HG03159 (cell line): ENCODE data around the gene STRIP1.

Experiments
- ATAC-seq: cut with Tn5 transposase; IDR thresholded peaks from one replicate; pipeline ENCODE4 v1.9.1; 2021; ENCODE audit warnings: mild to moderate bottlenecking, moderate library complexity; ENCODE audit not compliant: unreplicated experiment

Gene STRIP1

DNA sequence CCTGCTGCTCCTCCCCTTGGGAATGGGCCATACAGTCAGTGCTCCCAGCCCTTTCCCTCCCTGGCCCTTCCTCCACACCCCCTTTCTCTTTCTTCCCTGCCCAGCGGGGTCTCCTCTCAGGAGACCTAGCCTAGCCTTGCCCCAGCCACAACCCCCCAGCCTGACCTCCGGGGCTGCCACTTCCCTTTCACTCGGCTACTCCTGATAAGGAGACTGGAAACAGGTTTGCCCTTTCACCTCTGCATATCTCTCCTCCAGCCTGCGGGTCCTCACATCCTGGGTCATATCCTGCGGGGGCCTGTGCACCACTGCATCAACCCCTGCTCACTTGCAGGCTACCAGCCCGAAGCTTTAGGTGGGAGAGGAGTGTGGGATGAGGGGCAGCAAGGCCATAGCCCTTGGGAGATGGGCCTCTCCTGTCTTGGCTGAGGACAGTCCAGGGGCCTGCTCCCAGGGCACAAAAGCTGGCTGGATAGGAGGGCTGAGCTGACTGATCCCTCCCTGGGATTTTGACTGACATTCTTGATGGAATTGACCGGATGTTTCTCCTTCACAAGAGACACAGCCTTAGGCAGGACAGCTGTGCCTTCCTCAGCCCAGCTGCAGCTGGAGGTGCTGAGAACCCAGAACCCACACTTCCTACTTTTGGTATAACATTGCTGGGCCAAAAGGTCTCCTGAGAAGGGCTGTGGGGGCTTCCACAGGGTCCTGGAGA, 55.3 kb downstream of the STRIP1 start:
- no peak for ATAC-seq

DNA sequence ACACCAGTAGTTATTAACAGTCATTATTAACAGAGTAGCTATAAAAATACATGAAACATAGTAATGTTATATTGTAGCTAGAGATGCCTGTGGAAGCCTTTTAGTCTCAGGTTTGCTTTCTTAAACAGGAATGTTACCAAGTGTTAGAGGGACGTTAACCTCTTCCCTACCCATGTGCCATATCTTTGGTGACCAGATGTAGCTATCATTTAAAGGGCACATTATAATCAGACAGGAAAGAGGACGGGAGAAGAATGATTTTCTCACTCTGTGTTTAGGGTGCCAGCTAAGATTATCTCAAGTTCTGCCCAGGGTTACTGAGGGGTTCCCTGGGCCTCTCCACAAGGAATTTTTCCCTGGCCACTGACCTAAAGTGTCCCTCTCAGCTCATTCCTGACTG, 57.0 kb downstream of the STRIP1 start:
- no peak for ATAC-seq

- ATAC-seq, result no peak
Observed at GRCh38 chr1:110091791-110092190, 57.4 kb downstream of the STRIP1 start.

- ATAC-seq, result no peak
Observed at GRCh38 chr1:110092991-110093390, 58.6 kb downstream of the STRIP1 start.

DNA sequence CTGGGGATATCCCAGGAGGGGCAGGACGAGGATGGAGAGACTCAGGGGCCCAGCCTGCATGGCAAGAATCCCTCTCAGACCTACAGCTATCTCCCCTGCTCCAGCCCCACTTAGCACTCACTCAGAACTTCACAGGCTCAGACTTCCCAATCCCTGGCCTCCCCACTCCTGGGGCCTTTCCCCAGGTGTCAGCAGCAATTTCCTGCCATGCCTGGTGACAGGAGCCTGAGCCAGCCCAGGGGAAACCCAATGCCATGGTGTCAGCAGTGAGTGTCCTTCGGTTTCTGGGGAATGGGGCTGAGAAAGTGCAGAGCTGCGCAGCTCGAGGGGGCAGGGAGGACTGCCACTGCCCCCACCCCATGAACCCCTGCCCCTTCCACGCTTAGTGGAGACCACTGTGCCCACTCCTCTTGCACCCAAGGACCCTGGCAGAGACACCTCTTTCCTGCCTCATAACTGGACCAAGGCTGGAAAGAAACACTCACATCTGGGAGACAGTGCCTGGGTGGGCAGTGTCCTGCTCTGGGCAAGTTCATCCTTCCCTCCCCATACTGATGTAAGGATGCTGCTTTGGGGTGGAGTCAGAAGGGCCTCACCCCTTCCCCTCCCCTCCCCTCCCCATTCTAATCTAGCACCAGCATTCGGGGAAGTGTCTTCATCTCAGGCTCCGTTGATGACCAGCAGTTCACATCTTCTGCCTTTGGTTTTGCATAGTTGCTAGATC, 60.7 kb downstream of the STRIP1 start:
- ATAC-seq, result no peak

GRCh38 chr1:110097507-110098221, 63.2 kb downstream of the STRIP1 start:
- ATAC-seq, result no peak

- ATAC-seq, result no peak
Observed at GRCh38 chr1:110098222-110099026, 64.0 kb downstream of the STRIP1 start.

DNA sequence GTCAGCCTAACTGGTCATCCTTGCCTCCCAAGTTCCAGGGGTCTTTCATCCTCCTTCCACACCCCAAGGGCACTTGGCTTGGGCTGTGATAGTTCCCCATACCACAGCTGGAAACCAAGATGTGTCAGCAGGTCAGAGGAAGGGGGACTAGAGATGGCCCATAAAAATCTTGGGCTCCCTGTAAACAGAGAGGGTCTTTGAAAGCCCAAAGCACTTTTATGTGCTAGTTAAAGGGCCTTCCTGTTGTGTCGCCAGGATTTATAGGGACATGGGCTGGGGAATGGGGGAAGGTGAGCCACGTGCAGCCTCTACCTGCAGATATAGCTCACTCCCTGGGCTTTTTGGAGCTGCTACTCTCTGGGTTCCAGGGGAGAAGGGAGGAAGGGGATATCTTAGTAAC, 65.9 kb downstream of the STRIP1 start:
- no peak for ATAC-seq

- ATAC-seq, result no peak
Observed at GRCh38 chr1:110102081-110102480, 67.7 kb downstream of the STRIP1 start.
